Non-pigmented ciliary epithelial cell (primary cell): ENCODE data around the gene RABL3.
A peak's percentile ranks its signal among the peaks of the same experiment; 100 is the strongest.
"Not testable (repeated sequence)": the region's sequence is repeated elsewhere in the genome, so short reads cannot be mapped to it uniquely, and the experiment has no call there.

Experiments used
- DNase-seq: peaks from one replicate; pipeline ENCODE4 v3.0.0-alpha.2; 2010; ENCODE audit warnings: low read depth

The RABL3 gene

GRCh38 chr3:120742198-120742848, at the start of gene RABL3, which contains the start of gene GTF2E1:
TSS of gene RABL3 (minus strand) at chr3:120742516. CDS start at chr3:120742507, 9 bp downstream.
TSS of gene GTF2E1 (plus strand) at chr3:120742744. CDS start at chr3:120750553, 7,809 bp downstream.
- DNase-seq: peak; percentile 99

- DNase-seq: peak; percentile 50
These were observed 49.6 kb upstream of the RABL3 start for GRCh38 chr3:120791913-120792312.

- DNase-seq: no peak
These were observed 48.7 kb upstream of the RABL3 start for GRCh38 chr3:120791010-120791409.

GRCh38 chr3:120785832-120786231, 43.5 kb upstream of the RABL3 start:
- DNase-seq: not testable (repeated sequence)

- DNase-seq: peak; percentile 72
These were observed 38.7 kb upstream of the RABL3 start for GRCh38 chr3:120780977-120781376.

GRCh38 chr3:120778776-120779175, 36.5 kb upstream of the RABL3 start:
- DNase-seq: no peak

GRCh38 chr3:120775411-120775810, 33.1 kb upstream of the RABL3 start:
- no peak for DNase-seq

- DNase-seq: peak; percentile 51
These were observed 31.6 kb upstream of the RABL3 start for GRCh38 chr3:120773932-120774331.

GRCh38 chr3:120772081-120772480, 29.8 kb upstream of the RABL3 start:
- DNase-seq: no peak

GRCh38 chr3:120770891-120771290, 28.6 kb upstream of the RABL3 start:
- no peak for DNase-seq

GRCh38 chr3:120769436-120769835, 27.1 kb upstream of the RABL3 start:
- DNase-seq: no peak

- DNase-seq: no peak
These were observed 24.8 kb upstream of the RABL3 start for GRCh38 chr3:120767106-120767505.

GRCh38 chr3:120766576-120766975, 24.3 kb upstream of the RABL3 start:
- DNase-seq: no peak

GRCh38 chr3:120765830-120766493, 23.6 kb upstream of the RABL3 start:
- DNase-seq: no peak

GRCh38 chr3:120764206-120764605, 21.9 kb upstream of the RABL3 start:
- DNase-seq: no peak

- DNase-seq: no peak
These were observed 21.3 kb upstream of the RABL3 start for GRCh38 chr3:120763601-120764000.

GRCh38 chr3:120762615-120763014, 20.3 kb upstream of the RABL3 start:
- DNase-seq: no peak

GRCh38 chr3:120758551-120758950, 16.2 kb upstream of the RABL3 start:
- DNase-seq: not testable (repeated sequence)

- no peak for DNase-seq
These were observed 13.7 kb upstream of the RABL3 start for GRCh38 chr3:120756061-120756460.

GRCh38 chr3:120753810-120754209, 11.5 kb upstream of the RABL3 start:
- DNase-seq: no peak

- DNase-seq: no peak
These were observed 10.5 kb upstream of the RABL3 start for GRCh38 chr3:120752865-120753264.

- no peak for DNase-seq
These were observed 9.9 kb upstream of the RABL3 start for GRCh38 chr3:120752230-120752629.

GRCh38 chr3:120749843-120750242, 7.5 kb upstream of the RABL3 start:
- no peak for DNase-seq

GRCh38 chr3:120745466-120745865, 3.1 kb upstream of the RABL3 start:
- DNase-seq: no peak
